Stimulated activated CD4-positive, alpha-beta T cell treated with anti-CD3 and anti-CD28 coated beads, Interleukin-4, amount 100 ng/mL, for 24 hours (primary cell): ENCODE results near the gene PDC.
"Not testable (repeated sequence)": the region's sequence is repeated elsewhere in the genome, so short reads cannot be mapped to it uniquely, and the experiment has no call there.

Source experiments
- DNase-seq: peaks from one replicate; pipeline ENCODE4 v3.0.0-alpha.2; 2020

Gene PDC

GRCh38 chr1:186465491-186465890 lies 4.6 kb upstream of the PDC start:
- not testable (repeated sequence) for DNase-seq

- no peak for DNase-seq
Measured at GRCh38 chr1:186463926-186464325, 3.0 kb upstream of the PDC start.

- no peak for DNase-seq
Measured at GRCh38 chr1:186463511-186463910, 2.6 kb upstream of the PDC start.

GRCh38 chr1:186459161-186459560 lies 1.8 kb downstream of the PDC start:
- not testable (repeated sequence) for DNase-seq

DNA sequence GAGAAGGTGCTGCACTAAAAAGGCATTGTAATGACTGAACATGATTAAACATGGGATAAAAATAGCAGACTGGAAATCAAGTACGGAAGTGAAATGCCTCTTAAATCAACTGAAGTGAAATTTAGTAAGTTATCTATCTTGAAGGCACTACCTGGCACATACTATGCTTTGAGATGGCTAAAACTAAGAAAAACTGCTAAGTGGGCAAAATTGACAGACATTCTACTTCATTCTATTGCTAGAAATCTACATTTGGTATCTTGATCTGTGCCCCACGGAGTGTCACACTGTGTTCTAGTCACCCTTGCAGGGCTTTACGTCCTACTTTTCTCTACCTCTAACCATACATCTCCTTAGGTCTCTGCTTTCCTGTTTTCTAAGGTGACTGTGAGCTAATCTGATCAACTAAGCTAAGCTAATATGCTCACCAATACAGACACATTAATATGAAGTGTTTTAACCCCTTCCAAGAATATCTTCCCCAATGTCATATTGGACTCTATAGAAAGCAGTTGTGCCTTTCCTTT lies 4.1 kb downstream of the PDC start:
- DNase-seq: no peak

GRCh38 chr1:186454981-186455380 lies 5.9 kb downstream of the PDC start:
- DNase-seq: no peak

- DNase-seq: no peak
Measured at GRCh38 chr1:186446152-186446551, 14.8 kb downstream of the PDC start.

DNA sequence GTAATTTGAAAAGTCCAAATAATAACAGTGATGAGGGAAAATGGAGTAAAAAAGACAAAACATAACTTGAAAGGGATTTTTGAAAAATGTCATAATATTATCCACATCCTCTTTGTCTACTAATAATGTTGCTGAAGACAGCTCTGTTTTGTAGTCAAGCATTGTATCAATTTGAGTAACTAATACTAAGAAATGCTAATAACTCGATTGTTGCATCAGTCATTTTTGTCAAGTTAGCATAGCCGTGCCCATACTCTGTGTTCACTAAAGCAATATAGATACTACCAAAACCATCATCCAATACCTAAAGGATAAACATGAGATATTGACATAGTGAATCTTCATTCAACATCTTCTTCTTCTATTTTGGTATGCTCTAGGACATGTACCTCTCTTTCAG lies 17.3 kb downstream of the PDC start:
- no peak for DNase-seq

DNA sequence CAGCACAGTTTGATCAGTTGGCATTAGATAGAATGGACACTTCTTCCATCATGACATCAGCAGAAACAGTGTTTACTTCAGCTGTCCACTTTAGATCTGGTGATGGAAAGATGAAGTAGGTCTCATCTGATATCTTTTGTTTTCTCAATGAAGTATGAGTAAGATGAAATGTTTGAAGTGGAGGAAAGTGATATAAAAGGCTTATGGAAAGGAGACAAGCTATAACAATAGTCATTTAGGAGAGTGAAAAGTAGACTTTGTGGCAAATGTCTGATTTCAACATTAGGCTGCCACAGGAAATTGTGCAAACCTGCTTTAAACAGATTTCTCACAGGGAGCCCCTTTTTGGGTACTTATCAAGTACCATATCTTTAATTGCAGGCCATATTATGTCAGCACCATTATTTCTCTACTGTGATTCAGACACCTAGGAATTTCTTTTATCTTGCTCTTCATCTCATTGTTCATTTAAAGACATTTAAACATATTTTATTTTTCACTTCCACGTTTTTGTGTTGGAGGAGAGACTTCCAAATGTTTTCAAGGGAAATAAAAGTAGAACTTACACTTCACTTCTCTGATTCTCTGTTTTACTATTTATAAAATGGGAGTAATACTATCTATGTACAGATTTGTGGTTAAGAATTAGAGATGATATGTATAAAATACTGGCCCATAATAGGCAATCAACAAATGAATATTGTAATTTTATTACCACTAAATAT lies 18.1 kb downstream of the PDC start:
- no peak for DNase-seq

GRCh38 chr1:186440584-186440983 lies 20.3 kb downstream of the PDC start:
- no peak for DNase-seq

- DNase-seq: no peak
Measured at GRCh38 chr1:186438567-186438966, 22.3 kb downstream of the PDC start.

- DNase-seq: no peak
Measured at GRCh38 chr1:186435336-186435735, 25.6 kb downstream of the PDC start.

- DNase-seq: no peak
Measured at GRCh38 chr1:186429017-186429416, 31.9 kb downstream of the PDC start.

- no peak for DNase-seq
Measured at GRCh38 chr1:186426118-186426517, 34.8 kb downstream of the PDC start.

DNA sequence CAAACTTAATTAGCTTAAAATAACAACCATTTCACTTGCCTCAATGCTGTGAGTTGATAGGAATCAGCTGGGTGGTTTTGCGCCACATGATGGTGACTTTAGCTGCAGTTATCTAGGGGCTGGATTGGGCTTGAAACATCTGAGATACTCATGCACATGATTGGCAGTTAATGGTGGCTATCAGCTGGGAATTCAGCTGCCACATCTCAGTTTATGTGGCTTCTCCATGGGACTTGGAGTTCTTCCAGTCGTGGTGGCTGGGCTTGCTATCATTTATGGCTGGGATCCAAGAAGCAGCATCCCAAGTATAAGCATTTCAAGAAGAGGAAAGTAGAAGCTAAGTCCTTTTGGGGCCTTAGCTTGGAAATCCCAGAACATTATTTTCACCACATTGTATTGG lies 36.4 kb downstream of the PDC start:
- no peak for DNase-seq

GRCh38 chr1:186421446-186421845 lies 39.5 kb downstream of the PDC start:
- no peak for DNase-seq

DNA sequence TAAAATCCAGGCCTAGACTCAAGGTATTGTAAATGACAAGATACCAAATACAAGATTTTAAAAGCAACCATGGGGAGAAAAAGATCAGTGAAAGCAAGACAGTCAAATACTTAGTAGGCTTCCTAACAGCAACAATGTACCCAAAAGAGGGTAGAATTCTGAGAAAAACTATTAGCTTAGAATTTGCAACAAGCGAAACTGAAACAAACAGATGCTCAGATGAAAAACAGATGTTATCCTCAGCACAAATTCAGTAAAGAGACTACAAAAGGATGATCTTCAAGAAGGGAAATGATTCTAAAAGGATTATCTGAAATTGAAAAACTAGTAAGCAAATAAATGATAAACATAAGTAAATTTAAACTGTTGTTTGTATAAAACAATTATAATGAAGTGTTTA lies 40.0 kb downstream of the PDC start:
- no peak for DNase-seq

DNA sequence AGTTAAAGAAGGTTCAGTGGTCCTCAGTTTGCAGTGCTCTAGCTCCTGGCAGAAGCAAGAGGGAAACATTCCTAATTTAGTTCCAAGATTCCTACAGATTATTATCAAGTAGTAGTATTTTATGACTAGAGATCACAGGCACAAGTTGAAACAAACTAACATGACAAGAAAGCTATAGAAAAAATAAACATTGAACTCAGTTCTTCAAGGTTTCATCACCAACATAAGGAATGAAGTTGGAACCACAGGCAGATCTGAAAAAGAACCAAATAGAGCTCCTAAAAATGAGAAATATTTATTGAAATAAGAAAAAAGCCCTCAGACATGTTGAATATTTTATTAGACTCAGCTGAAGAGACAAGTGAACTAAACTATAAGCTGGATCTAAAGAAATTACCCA lies 40.6 kb downstream of the PDC start:
- DNase-seq: no peak

DNA sequence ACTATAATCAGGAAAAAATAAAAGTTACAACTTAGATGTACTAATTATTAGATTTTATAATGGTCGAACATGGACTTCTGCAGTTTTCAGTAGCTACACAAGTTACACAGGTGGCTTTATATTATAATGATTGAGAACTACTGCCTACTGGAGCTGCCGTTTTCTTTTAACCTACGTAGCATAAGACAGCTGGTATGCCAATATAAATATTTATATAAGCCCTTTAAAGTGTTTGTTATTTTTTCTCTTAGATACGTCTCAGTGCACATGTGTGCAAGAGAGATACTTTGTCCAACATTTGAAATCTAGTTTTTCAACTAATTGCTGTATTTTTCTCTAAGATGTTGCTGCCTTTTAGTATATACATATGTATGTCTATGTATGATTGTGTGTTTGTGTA lies 42.4 kb downstream of the PDC start:
- no peak for DNase-seq

- no peak for DNase-seq
Measured at GRCh38 chr1:186413319-186413718, 47.6 kb downstream of the PDC start.

- DNase-seq: no peak
Measured at GRCh38 chr1:186409091-186409490, 51.8 kb downstream of the PDC start.

GRCh38 chr1:186404454-186405051 lies 56.4 kb downstream of the PDC start:
- no peak for DNase-seq

DNA sequence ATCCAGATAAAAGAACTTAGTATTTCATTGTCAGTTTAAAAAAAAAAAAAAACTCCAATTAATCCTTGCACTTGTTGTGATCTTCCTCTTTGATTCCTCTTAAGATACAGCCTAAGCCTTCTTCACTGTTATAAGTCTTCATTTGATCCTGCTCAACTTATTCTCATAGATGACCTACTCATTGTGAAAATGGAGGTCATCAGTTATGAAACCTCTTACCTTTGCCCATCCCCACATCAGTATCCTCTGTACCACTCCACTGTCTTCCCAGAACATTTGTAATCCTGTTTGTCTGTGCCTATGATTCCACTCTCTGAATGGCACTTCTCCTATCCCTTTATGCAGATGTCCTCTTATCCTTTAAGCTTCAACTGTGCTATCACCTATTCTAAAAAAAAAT lies 57.3 kb downstream of the PDC start:
- DNase-seq: no peak

DNA sequence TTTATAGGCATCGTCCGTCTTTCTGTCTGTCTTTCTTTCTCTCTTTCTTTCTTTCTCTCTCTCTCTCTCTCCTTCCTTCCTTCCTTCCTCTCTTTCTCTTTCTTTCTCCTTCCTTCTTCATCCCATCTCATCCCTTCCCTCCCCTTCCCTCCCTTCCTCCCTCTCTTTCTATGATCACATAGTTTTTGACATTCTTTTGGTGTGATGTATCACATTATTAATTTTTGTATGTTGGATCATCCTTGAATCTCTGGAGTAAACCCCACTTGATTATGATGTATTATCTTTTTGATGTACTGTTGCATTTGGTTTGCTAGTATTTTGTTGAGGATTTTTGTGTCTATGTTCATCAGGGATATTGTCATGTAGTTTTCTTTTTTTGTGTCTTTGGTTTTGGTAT lies 59.5 kb downstream of the PDC start:
- DNase-seq: not testable (repeated sequence)
